ENCODE results near the gene COQ8A. TPM values are rescaled to one million over a fixed set of nuclear protein-coding genes. Genes with fewer than 3 reads are reported as not detected.

Gene COQ8A
- 10 to 100 TPM; 25.4 to 31.3 (median 31.0) TPM for total RNA-seq

DNA sequence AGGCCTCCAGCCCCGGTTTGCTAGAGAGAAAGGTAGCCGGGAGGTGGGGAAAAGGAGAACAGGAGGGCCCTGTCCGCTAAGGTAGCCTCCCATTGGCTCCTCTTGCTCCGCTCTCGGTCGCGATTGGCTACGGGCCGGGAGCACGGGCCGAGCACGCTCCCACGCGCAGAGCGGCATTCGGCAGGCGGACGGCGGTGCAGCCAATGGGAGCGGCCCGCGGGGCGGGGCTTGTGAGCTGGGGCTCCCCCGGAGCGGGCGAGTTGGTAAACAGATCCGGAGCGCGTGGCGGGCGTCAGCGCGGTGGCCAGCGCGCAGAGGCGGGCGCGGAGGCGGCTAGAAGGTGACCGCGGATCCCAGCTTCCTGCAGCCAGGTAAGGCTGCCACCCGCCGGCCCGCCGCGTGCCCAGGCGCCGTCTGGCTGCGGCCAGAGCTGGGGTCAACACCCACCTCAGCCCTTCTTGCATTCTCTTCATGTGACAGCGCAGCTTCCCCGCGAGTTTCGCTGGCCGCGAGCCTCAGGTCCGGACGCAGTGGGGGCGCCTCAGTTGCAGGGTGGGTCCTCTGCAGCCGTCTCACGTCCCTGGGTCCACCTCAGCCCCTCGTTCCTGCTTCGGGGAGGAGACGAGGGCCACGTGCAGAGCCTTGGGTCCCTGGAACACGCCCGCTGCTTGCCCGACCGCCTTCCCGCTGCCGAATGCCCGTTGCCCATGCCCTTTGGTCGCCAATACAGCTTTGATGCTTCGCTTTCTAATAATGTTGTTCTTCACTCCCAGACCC lies at the start of gene COQ8A:
COQ8A (plus strand) TSS at position 266 of the 777 bp plus-strand sequence. CDS start 21,092 bp downstream, outside the sequence.
- peaks cover 4% of the 10 kb centered on the region for H3K9me3 Mint-ChIP-seq
- H3K27me3 Mint-ChIP-seq (ENCODE audit: low read depth) = no peaks in the 10 kb centered on the region
- H3K4me3 Mint-ChIP-seq = peak within 1 kb of the TSS; percentile 89
- peaks cover 2% of the 10 kb centered on the region for H3K36me3 Mint-ChIP-seq (ENCODE audit: insufficient read depth)
- peaks cover 48% of the 10 kb centered on the region for H3K4me1 Mint-ChIP-seq (ENCODE audit: low read depth)
- peak; percentile 95 to 96 for ATAC-seq
- peak; percentile 98 for DNase-seq

DNA sequence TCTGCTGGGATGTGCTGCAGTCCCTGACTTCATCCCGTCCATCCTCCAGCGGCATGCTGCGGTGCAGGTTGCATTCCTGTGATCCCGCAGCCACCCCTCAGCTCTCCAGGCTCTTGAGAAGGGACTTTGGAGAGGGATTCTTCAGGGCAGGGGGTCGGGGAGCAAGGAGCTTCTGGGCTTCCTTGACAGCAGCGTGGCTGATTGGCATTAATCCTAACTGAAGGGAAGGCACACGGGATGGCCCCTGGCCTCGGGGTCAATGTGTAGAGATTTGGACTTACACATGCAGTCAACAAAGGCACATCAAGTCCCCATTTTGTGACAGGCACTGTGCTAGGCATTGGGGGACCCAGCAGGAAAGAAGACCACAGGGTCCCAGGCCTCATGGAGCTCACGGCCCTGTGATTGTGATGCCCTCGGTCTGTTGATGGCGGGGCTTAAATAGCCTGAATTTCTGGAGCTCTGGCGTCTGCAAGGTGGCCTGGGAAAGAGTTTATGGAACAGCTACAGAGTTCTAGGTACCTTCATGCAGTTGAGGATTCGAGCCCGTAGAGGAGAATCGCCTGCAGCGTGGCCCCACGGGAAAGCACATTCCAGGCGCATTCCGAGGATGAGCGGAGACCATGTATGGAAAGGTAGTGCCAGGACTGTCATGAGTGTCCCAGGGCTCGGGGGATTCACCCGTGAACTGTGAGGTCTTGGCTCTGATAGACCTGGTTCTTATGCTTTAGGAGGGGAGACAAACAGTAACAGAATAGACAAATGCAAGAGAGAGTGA lies 49.6 kb upstream of the COQ8A start:
- H3K27me3 Mint-ChIP-seq (ENCODE audit: low read depth) = no peaks in the 10 kb centered on the region
- H3K4me3 Mint-ChIP-seq = no peak overlapping the region
- H3K4me1 Mint-ChIP-seq (ENCODE audit: low read depth) = peaks cover 10% of the 10 kb centered on the region
- H3K36me3 Mint-ChIP-seq (ENCODE audit: insufficient read depth) = peaks cover 7% of the 10 kb centered on the region
- H3K9me3 Mint-ChIP-seq = no peaks in the 10 kb centered on the region
- ATAC-seq = no peak
- no peak for DNase-seq

DNA sequence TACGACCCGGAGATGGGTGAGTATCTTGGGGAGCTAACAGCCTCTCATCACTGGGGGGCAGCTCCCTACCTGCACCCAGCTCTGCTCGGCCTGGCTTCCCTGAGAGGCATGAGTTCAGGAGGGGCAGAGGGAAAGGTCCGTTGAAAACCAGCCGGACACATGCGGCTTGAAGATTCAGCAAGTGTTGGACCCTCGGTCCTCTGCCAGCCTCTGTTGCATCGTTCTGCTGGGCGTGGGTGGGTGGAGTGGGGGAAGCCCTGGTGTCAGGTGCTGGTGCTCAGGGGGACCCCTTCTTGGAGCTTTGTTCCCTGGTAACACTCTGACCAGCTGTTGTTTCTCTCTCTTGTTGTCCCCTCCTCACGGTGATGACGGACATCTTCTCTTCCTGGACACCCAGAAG lies 48.7 kb upstream of the COQ8A start:
- H3K27me3 Mint-ChIP-seq (ENCODE audit: low read depth) = no peaks in the 10 kb centered on the region
- DNase-seq (no peak), ATAC-seq (no peak)
- H3K36me3 Mint-ChIP-seq (ENCODE audit: insufficient read depth) = peaks cover 7% of the 10 kb centered on the region
- no peak overlapping the region for H3K4me3 Mint-ChIP-seq
- peaks cover 2% of the 10 kb centered on the region for H3K4me1 Mint-ChIP-seq (ENCODE audit: low read depth)
- no peaks in the 10 kb centered on the region for H3K9me3 Mint-ChIP-seq

DNA sequence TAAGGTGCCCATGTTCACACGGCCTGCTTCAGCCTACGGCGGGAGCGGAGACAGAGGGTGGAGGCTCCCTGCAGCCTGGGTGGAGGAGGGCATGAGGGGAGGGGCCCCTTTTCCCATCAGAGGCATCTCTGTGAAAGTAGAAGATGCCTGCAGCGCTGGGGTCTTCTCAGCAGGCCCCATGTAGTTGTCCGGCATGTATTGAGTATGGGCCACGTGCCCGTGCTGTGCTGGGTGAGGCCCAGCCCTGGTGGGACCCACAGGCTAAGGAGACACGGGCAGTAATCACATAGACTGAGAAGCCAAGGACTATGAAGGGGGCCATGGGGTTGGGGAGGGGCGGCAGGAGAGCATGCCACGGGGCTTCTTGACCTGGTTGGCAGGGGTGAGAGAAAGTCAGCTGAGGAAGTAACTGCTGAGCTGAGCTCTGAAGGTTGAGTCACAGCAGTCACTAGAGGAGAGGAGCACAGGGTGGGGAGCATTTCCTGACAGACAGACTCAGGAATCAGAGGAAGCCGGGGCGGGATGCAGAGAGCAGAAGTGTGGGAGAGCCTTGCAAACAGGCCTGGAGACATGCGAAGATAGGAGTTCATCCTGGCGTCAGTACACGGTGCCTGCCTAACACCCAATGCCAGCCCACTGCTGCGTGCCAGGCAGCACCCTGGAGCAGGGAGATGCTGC lies 48.1 kb upstream of the COQ8A start:
- H3K36me3 Mint-ChIP-seq (ENCODE audit: insufficient read depth) = peaks cover 7% of the 10 kb centered on the region
- DNase-seq (no peak), ATAC-seq (no peak)
- H3K4me1 Mint-ChIP-seq (ENCODE audit: low read depth) = no peaks in the 10 kb centered on the region
- H3K27me3 Mint-ChIP-seq (ENCODE audit: low read depth) = no peaks in the 10 kb centered on the region
- no peaks in the 10 kb centered on the region for H3K9me3 Mint-ChIP-seq
- H3K4me3 Mint-ChIP-seq = no peak overlapping the region

DNA sequence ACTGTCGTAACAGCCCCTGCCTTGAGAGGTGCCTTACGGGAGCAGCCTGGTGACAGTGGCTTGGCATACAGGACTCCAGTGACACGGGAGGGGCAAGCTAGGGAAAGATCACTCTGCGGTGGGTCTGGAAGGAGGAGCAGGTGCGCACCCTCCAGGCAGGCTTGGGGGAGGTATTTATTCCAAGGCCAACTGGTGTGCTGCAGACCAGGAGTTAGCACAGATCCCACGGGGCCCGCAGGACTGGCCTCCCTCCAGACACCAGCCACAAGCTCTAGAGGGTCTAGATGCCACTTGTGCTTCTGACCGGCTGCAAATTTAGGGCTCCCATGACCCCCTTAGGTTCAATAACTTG lies 47.6 kb upstream of the COQ8A start:
- DNase-seq (no peak), ATAC-seq (no peak)
- H3K36me3 Mint-ChIP-seq (ENCODE audit: insufficient read depth) = peaks cover 11% of the 10 kb centered on the region
- no peaks in the 10 kb centered on the region for H3K4me1 Mint-ChIP-seq (ENCODE audit: low read depth)
- no peak overlapping the region for H3K4me3 Mint-ChIP-seq
- H3K9me3 Mint-ChIP-seq = no peaks in the 10 kb centered on the region
- no peaks in the 10 kb centered on the region for H3K27me3 Mint-ChIP-seq (ENCODE audit: low read depth)

DNA sequence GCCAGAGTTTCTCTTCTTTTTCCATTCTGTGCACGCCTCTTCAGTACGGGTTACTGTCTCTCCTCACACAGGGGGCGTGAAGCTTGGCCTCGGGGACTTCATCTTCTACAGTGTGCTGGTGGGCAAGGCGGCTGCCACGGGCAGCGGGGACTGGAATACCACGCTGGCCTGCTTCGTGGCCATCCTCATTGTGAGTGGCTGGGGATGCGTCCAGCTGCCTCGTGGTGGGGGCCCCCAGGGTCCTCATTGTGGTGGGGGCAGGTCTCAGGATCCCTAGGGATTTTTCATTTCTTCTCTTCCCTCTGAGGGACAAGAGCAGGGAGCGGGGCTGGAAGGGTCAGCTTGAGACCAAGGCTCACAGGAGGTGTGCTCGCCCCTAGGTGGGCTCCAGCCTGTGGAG lies 46.2 kb upstream of the COQ8A start:
- no peak for DNase-seq
- Mint-ChIP-seq H3K4me1 (ENCODE audit: low read depth) (no peaks in the 10 kb centered on the region), H3K9me3 (no peaks in the 10 kb centered on the region), H3K36me3 (ENCODE audit: insufficient read depth) (peaks cover 8% of the 10 kb centered on the region), H3K27me3 (ENCODE audit: low read depth) (no peaks in the 10 kb centered on the region), H3K4me3 (no peak overlapping the region)
- no peak for ATAC-seq

DNA sequence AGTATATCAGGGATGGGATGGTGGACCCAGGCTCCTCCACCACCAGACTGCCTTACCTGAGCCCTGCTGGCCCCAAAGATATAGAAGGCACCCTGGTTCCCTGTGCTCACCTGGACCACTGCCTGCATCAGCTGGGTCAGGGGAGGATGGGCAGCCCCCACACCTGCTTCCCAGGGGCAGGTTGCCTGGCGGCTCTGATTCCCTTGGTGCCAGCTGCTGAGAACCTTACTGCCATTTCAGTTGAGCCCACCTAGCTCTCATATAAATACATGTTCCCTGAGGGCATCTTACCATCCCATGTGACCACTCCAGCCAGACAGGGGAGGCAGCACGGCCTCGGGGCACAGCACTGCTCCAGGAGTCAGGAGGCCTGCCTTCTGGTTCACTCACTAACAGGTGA lies 45.3 kb upstream of the COQ8A start:
- no peaks in the 10 kb centered on the region for H3K4me1 Mint-ChIP-seq (ENCODE audit: low read depth)
- H3K9me3 Mint-ChIP-seq = no peaks in the 10 kb centered on the region
- no peak for DNase-seq
- H3K4me3 Mint-ChIP-seq = no peak overlapping the region
- no peak for ATAC-seq
- no peaks in the 10 kb centered on the region for H3K27me3 Mint-ChIP-seq (ENCODE audit: low read depth)
- peaks cover 12% of the 10 kb centered on the region for H3K36me3 Mint-ChIP-seq (ENCODE audit: insufficient read depth)

DNA sequence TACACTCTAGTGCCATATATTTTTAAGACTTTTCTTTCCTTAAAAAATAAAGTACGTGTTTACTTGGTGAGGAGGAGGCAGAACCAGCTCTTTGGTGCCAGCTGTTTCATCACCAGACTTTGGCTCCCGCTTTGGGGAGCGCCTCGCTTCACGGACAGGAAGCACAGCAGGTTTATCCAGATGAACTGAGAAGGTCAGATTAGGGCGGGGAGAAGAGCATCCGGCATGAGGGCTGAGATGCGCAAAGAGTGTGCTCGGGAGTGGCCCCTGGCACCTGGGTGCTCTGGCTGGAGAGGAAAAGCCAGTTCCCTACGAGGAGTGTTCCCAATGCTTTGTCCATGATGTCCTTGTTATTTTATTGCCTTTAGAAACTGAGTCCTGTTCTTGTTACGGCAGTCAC lies 44.5 kb upstream of the COQ8A start:
- Mint-ChIP-seq H3K36me3 (ENCODE audit: insufficient read depth) (peaks cover 13% of the 10 kb centered on the region), H3K9me3 (no peaks in the 10 kb centered on the region), H3K4me3 (no peak overlapping the region), H3K27me3 (ENCODE audit: low read depth) (no peaks in the 10 kb centered on the region), H3K4me1 (ENCODE audit: low read depth) (no peaks in the 10 kb centered on the region)
- ATAC-seq = no peak
- DNase-seq = no peak

DNA sequence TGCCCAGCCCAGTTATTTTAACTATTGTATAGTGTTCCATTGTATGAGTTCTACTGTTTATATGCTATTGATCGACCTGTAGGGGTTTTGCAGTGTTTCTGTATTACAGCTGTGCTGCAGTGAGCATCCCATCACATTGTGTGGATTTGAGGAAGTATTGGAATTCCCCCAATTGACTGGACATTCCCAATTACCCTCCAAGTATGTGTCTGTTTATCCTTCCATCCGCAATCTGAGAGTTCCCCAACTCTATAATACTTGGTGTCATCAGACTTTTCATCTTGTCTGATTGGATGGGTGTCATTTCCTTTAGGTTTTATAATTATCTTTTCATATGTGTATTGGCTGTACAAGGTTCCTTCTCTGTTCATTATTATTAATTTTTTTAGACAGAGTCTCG lies 41.8 kb upstream of the COQ8A start:
- no peak for ATAC-seq
- H3K4me1 Mint-ChIP-seq (ENCODE audit: low read depth) = no peaks in the 10 kb centered on the region
- H3K9me3 Mint-ChIP-seq = no peaks in the 10 kb centered on the region
- DNase-seq = no peak
- H3K36me3 Mint-ChIP-seq (ENCODE audit: insufficient read depth) = peaks cover 10% of the 10 kb centered on the region
- H3K27me3 Mint-ChIP-seq (ENCODE audit: low read depth) = no peaks in the 10 kb centered on the region
- no peak overlapping the region for H3K4me3 Mint-ChIP-seq

DNA sequence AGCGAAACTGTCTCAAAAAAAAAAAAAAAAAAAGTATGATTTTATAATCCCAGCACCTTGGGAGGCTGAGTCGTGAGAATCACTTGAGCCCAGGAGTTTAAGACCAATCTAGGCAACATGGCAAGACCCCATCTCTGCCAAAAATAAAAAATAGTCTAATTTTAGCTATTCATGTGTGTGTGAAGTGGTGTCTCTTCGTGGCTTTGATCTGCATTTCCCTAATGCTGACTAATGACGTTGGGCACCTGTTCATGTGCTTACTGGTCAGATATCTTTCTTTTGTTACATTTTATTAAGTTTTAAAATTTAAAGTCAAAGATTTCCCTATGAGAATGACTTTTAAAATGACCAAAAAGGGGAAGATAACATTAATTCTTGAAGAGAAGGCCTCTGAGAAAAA lies 38.7 kb upstream of the COQ8A start:
- Mint-ChIP-seq H3K9me3 (no peaks in the 10 kb centered on the region), H3K27me3 (ENCODE audit: low read depth) (no peaks in the 10 kb centered on the region), H3K4me3 (no peak overlapping the region), H3K36me3 (ENCODE audit: insufficient read depth) (peaks cover 10% of the 10 kb centered on the region), H3K4me1 (ENCODE audit: low read depth) (no peaks in the 10 kb centered on the region)
- no peak for DNase-seq
- no peak for ATAC-seq

DNA sequence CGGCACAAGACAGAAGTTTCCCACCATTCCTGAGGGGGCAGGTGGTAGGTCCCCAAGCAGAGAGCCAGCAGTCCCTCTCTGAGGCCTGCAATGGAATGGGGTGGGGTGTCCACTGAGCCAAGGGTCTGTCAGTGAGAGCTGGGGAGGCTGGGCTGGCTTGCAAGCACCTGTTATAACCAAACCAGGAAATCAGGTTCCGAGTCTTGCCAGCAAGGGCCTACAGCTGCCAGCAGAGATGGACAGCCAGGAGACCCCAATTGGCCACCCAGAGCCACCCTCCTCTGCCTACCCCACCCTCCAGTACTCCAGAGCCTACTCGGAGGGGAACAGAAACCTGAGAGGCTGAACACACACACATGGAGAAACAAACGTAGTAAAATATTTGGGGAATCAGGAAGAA lies 37.5 kb upstream of the COQ8A start:
- Mint-ChIP-seq H3K4me3 (no peak overlapping the region), H3K27me3 (ENCODE audit: low read depth) (no peaks in the 10 kb centered on the region), H3K9me3 (no peaks in the 10 kb centered on the region), H3K4me1 (ENCODE audit: low read depth) (no peaks in the 10 kb centered on the region), H3K36me3 (ENCODE audit: insufficient read depth) (peaks cover 6% of the 10 kb centered on the region)
- no peak for DNase-seq
- ATAC-seq = no peak

DNA sequence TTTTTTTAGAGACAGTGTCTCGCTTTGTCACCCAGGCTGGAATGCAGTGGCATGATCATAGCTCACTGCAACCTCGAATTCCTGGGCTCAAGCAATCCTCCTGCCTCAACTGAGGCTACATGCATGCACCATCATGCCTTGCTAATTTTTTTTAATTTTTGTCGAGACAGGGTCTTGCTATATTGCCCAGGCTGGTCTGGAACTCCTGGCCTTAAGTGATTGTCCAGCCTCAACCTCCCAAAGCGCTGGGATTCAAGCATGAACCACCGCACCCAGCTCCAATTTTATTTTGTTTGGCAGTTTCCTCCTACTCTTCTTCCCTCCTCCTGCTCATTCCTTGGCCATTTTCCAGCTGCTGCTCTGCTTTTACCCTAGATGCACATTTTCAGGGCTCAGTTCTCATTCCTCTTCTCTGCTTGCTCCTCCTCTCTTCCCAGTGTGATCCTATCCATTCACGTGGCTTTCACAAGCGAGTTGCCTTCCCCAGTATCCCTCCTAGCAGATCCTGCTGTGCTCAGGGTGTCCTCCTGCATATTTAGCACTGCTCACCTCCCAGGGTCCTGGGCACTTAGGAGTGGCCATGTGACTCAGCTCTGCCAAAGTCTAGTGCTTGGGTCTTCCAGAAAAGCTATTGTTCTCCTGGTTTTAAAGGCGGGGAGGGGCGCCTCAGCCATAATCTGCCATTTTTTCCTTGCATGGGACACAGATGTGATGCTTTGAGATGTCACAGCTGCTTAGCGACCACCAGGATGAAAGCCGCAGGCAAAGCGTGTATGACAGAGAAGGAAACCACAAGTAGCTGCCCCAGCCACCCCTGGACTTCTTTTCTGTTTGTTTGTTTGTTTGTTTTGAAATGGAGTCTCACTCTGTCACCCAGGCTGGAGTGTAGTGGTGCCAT lies 36.0 kb upstream of the COQ8A start:
- Mint-ChIP-seq H3K27me3 (ENCODE audit: low read depth) (no peaks in the 10 kb centered on the region), H3K9me3 (no peaks in the 10 kb centered on the region), H3K36me3 (ENCODE audit: insufficient read depth) (peaks cover 6% of the 10 kb centered on the region), H3K4me3 (no peak overlapping the region), H3K4me1 (ENCODE audit: low read depth) (no peaks in the 10 kb centered on the region)
- ATAC-seq = no peak
- no peak for DNase-seq

DNA sequence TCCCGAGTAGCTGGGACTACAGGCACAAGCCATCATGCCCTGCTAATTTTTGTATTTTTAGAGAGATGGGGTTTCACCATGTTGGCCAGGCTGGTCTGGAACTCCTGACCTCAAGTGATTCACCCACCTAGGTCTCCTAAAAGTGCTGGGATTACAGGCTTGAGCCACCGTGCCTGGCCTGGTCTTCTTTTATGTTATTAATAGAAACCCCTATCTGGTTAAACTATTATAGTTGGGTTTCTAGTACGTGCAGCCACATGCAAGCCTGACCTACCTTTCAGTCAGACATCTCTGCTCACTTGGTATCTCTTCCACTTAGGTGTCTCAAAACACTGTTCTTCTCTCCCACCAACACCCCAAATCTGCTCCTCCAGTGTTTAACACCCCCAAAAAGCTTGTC lies 35.3 kb upstream of the COQ8A start:
- Mint-ChIP-seq H3K4me3 (no peak overlapping the region), H3K9me3 (no peaks in the 10 kb centered on the region), H3K36me3 (ENCODE audit: insufficient read depth) (peaks cover 2% of the 10 kb centered on the region), H3K27me3 (ENCODE audit: low read depth) (no peaks in the 10 kb centered on the region), H3K4me1 (ENCODE audit: low read depth) (no peaks in the 10 kb centered on the region)
- DNase-seq = no peak
- no peak for ATAC-seq

DNA sequence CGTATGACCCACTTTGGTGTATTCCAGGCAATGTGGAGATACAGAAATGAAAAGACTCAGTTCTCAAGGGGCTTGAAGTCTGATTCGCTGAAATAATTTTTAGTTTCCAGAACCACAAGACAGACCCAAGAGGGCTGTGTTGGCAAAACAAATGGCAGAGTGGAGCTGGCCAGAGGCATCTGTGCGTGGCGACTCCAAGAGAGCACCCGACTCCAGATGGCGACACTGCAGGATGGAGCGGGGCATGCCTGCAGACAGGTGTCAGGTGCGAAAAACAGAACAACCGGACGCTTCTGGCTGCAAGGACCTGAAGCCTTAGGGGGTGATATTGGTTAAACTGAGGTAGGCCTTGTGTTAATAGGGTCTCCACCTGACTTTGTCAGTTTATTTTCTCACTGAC lies 31.7 kb upstream of the COQ8A start:
- no peak overlapping the region for H3K4me3 Mint-ChIP-seq
- no peaks in the 10 kb centered on the region for H3K36me3 Mint-ChIP-seq (ENCODE audit: insufficient read depth)
- no peaks in the 10 kb centered on the region for H3K9me3 Mint-ChIP-seq
- no peak for DNase-seq
- no peak for ATAC-seq
- peaks cover 2% of the 10 kb centered on the region for H3K4me1 Mint-ChIP-seq (ENCODE audit: low read depth)
- H3K27me3 Mint-ChIP-seq (ENCODE audit: low read depth) = no peaks in the 10 kb centered on the region

Data from activated T-cell treated with anti-CD3 and anti-CD28 coated beads, Interleukin-2, amount 50 U/mL, for 4 hours (primary cell).